ENCODE results near the gene PCNX2. TPM values are rescaled to one million over a fixed set of nuclear protein-coding genes. Genes with fewer than 3 reads are reported as not detected.

The PCNX2 gene
- total and polyA plus RNA-seq, 2 donors (not counting 3 experiments of a cell fraction or from before 2014, with no cell fraction given) = 6.6 to 11.0 TPM

DNA sequence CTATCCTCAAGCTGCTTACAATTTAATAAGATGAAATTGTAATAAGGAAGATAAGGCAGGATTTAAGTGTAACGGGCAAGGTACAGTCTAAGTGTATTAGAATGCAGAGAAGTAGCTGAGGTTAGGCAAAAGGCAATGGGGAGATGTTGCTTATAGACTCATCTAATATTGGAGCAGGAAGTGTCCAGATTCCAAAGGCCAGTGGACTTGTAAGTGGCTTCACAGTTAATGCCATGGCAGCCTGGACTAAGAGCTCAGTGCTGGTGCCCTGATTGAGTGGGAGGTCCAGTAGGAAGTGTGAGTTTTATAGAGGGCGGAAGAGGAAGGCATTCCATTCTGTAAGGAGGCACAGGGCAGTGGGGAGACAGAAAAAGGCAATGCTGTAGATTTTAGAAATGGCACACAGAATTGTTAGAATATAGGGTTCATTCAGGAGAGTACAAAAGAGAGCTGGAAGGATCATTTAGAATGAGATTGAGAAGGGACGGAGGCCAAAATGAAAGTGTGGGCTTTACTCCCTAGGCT lies 44.6 kb upstream of the PCNX2 start:
- DNase-seq (ENCODE audit: low read depth, low spot score) = no peak
- Histone ChIP-seq H3K4me1 (ENCODE audit: control insufficient read depth, extremely low read depth, insufficient read depth, low read length) (no peaks in the 10 kb centered on the region), H3K4me2 (ENCODE audit: insufficient read depth, low read length) (no peak overlapping the region), H3K79me2 (ENCODE audit: control insufficient read depth, insufficient read depth, low read length) (no peaks in the 10 kb centered on the region), H3K36me3 (ENCODE audit: control insufficient read depth in 2 of 2, extremely low read depth in 1 of 2, insufficient read depth in 2 of 2, low read length in 2 of 2) (no peaks in the 10 kb centered on the region), H3K27me3 (ENCODE audit: control insufficient read depth in 2 of 2, insufficient read depth in 2 of 2, low read length in 2 of 2) (peaks cover 3 to 4% of the 10 kb centered on the region in 2 experiments), H2AFZ (ENCODE audit: low read depth, low read length) (no peak overlapping the region), H4K20me1 (replicated peaks; ENCODE audit: control insufficient read depth, extremely low read depth, insufficient read depth, low read length) (no peaks in the 10 kb centered on the region), H3K27ac (ENCODE audit: insufficient read depth, low read depth, low read length) (no peak overlapping the region), H3K9me1 (replicated peaks; ENCODE audit: control insufficient read depth, extremely low read depth, insufficient read depth, low read length) (no peaks in the 10 kb centered on the region), H3K4me3 (replicated peaks in 1 of 3; ENCODE audit: insufficient read depth in 1 of 3, low read depth in 1 of 3, low read length in 3 of 3) (no peak overlapping the region), H3K9ac (replicated peaks; ENCODE audit: extremely low read depth, insufficient read depth, low read length) (no peak overlapping the region), H3K9me3 (replicated peaks; ENCODE audit: control insufficient read depth, insufficient read depth, low read length) (no peaks in the 10 kb centered on the region)
- dilution Hi-C loops (cut with MboI; ENCODE audit: extremely low pct_ligation_motif_present, low sequenced_read_pairs) = no loop called here
- TF ChIP-seq POLR2A (IDR thresholded peaks at IDR 0.05; ENCODE audit: low read depth, low read length) (no peak), GATA2 (IDR thresholded peaks at IDR 0.05; ENCODE audit: insufficient read depth, insufficient read length, low read depth, low read length) (no peak), MYC (IDR thresholded peaks at IDR 0.05; ENCODE audit: low read depth, low read length) (no peak), EZH2 (IDR thresholded peaks at IDR 0.05; ENCODE audit: borderline replicate concordance, low read depth, low read length, severe bottlenecking) (no peak), FOS (IDR thresholded peaks at IDR 0.05; ENCODE audit: borderline replicate concordance, insufficient read depth, low read length) (no peak), JUN (IDR thresholded peaks at IDR 0.05; ENCODE audit: borderline replicate concordance, insufficient read depth, insufficient read length, low read depth) (no peak), POLR2AphosphoS5 (IDR thresholded peaks at IDR 0.05; ENCODE audit: insufficient read depth, low read depth, low read length) (no peak)
- TF ChIP-seq, protein P1, sequence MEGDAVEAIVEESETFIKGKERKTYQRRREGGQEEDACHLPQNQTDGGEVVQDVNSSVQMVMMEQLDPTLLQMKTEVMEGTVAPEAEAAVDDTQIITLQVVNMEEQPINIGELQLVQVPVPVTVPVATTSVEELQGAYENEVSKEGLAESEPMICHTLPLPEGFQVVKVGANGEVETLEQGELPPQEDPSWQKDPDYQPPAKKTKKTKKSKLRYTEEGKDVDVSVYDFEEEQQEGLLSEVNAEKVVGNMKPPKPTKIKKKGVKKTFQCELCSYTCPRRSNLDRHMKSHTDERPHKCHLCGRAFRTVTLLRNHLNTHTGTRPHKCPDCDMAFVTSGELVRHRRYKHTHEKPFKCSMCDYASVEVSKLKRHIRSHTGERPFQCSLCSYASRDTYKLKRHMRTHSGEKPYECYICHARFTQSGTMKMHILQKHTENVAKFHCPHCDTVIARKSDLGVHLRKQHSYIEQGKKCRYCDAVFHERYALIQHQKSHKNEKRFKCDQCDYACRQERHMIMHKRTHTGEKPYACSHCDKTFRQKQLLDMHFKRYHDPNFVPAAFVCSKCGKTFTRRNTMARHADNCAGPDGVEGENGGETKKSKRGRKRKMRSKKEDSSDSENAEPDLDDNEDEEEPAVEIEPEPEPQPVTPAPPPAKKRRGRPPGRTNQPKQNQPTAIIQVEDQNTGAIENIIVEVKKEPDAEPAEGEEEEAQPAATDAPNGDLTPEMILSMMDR (IDR thresholded peaks at IDR 0.05; ENCODE audit: extremely low read depth in 1 of 2, insufficient read depth in 1 of 2, low read depth in 1 of 2, low read length in 2 of 2) = no peak
- TF ChIP-seq, protein P2, sequence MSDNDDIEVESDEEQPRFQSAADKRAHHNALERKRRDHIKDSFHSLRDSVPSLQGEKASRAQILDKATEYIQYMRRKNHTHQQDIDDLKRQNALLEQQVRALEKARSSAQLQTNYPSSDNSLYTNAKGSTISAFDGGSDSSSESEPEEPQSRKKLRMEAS (IDR thresholded peaks at IDR 0.05; ENCODE audit: insufficient read depth, insufficient read length) = no peak
- no peak for FAIRE-seq
- BruUV-seq (replicated peaks) = no TSS peak
- POLR2A ChIA-PET = no interaction called here
- CTCF ChIA-PET = interaction anchor here (1.0 kb wide), 1 partner anchor 10 kb away, joined by 3 read pairs; no protein-coding TSS in a partner anchor
- intact Hi-C loops (cut with micrococcal nuclease) = no loop called here
